PFSK-1 (cell line): ENCODE data around the gene OAF.

Source experiments
- FOXP2 ChIP-seq: optimal IDR thresholded peaks from 2 replicates; pipeline ENCODE3; 2011; ENCODE audit warnings: borderline replicate concordance, control low read depth, inconsistent platforms; ENCODE audit not compliant: insufficient read depth; ENCODE audit errors: extremely low read length, extremely low read depth
- POLR2AphosphoS5 ChIP-seq: IDR thresholded peaks from 2 replicates; pipeline ENCODE4 v1.6.1; 2012; ENCODE audit warnings: low read depth, mild to moderate bottlenecking, control low read depth, low read length, moderate library complexity
- SIN3A ChIP-seq: IDR thresholded peaks from 2 replicates; pipeline ENCODE4 v1.6.1; 2012; ENCODE audit warnings: mild to moderate bottlenecking, low read length, moderate library complexity, borderline replicate concordance; ENCODE audit not compliant: insufficient read depth
- TAF1 ChIP-seq: IDR thresholded peaks from 2 replicates; pipeline ENCODE4 v1.6.1; 2012; ENCODE audit warnings: low read length, control low read depth, borderline replicate concordance; ENCODE audit not compliant: insufficient read depth
- TF ChIP-seq, protein P1 (sequence below), 2 experiments: IDR thresholded peaks; 2 replicates each; pipeline versions ENCODE4 v1.6.1 to v1.8.0; 2011 to 2012; ENCODE audit warnings: low read depth in 2 of 2, low read length in 2 of 2, control low read depth in 1 of 2, inconsistent platforms in 1 of 2, mild to moderate bottlenecking in 1 of 2, moderate library complexity in 1 of 2; ENCODE audit not compliant: insufficient read depth in 1 of 2

OAF gene

DNA sequence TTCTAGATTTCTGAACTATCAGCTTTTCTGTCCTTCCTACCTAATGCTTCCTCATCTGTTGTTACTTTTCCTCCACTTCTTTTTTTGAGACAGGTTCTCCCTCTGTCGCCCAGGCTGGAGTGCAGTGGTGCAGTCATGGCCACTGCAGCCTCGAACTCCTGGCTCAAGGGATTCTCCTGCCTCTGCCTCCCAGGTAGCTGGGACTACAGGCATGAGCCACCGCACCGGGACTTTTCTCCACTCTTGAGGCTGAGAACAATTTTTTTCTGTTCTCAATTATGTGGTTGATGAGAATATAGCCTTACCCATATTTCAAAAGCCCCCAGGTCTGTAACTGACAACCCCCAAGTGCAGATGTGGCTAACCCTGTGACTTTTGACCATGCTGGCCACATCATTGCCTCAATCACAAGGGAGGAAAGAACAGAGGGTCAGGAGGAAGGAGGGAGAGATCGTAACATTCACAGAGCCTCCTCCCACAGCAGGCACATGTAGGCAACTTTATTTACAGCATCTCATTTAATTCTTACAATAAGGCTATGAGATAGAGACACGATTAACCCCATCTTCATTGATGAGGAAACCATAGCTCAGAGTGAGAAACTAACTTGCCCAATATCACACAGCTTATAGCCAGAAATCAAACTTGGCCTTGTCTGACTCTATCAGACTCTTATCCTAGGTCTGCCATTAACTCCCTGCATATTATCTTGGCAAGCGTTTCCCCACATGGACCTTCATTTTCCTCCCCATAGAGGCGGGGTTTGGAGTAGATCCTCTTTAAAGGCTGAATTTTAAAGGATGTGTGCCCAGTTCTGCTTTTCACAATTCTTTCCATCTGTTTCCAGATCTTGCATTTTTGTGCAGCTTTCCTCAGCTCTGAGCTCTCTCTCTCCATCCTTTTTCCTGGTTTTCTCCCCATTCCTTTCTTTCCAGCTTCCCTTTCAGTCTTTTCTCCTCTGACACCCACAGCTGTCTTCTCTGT lies 38.7 kb downstream of the OAF start:
- TF ChIP-seq, protein P1, sequence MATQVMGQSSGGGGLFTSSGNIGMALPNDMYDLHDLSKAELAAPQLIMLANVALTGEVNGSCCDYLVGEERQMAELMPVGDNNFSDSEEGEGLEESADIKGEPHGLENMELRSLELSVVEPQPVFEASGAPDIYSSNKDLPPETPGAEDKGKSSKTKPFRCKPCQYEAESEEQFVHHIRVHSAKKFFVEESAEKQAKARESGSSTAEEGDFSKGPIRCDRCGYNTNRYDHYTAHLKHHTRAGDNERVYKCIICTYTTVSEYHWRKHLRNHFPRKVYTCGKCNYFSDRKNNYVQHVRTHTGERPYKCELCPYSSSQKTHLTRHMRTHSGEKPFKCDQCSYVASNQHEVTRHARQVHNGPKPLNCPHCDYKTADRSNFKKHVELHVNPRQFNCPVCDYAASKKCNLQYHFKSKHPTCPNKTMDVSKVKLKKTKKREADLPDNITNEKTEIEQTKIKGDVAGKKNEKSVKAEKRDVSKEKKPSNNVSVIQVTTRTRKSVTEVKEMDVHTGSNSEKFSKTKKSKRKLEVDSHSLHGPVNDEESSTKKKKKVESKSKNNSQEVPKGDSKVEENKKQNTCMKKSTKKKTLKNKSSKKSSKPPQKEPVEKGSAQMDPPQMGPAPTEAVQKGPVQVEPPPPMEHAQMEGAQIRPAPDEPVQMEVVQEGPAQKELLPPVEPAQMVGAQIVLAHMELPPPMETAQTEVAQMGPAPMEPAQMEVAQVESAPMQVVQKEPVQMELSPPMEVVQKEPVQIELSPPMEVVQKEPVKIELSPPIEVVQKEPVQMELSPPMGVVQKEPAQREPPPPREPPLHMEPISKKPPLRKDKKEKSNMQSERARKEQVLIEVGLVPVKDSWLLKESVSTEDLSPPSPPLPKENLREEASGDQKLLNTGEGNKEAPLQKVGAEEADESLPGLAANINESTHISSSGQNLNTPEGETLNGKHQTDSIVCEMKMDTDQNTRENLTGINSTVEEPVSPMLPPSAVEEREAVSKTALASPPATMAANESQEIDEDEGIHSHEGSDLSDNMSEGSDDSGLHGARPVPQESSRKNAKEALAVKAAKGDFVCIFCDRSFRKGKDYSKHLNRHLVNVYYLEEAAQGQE (IDR thresholded peaks at IDR 0.05; ENCODE audit: insufficient read depth in 1 of 2, low read depth in 2 of 2, low read length in 2 of 2): no peak
- no peak for TF ChIP-seq SIN3A
- no peak for TF ChIP-seq FOXP2

DNA sequence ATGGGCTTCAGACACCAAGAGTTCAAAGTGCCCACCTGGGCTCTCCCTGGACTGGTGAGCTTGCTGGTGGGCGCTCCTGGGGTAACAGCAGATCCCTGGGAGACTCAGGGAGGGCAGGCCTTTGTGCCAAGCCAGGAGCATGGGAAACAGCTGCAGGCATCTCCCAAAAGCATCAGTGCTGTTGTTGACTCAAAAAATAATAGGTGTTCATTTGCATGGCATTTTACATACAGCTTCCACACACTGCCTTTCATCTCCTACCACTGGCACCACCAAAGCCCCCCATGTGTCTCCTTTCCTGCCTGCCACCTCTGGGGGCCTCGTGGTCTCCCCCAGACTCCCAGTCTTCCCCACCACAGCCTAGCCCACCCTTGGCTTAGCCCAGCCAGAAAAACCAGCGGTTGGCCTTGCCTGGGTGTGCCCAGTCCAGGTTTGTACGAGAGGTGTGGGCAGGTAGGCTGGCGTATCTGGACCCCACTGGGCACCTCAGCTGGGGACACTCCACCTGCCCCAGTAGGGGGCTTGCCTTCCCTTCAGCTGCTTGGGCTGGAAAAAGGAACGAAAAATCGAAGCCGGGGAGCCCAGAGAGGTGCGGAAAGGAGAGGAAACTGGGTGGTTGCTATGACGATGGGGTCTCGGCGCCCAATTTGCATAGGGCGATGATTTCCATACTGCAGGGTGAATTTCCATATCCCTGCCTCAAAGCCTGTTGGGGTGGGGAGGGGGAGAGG lies 44.1 kb downstream of the OAF start:
- TF ChIP-seq POLR2AphosphoS5 (no peak), TAF1 (no peak), SIN3A (no peak), FOXP2 (no peak)
- TF ChIP-seq, protein P1 (IDR thresholded peaks at IDR 0.05; ENCODE audit: insufficient read depth in 1 of 2, low read depth in 2 of 2, low read length in 2 of 2): no peak

DNA sequence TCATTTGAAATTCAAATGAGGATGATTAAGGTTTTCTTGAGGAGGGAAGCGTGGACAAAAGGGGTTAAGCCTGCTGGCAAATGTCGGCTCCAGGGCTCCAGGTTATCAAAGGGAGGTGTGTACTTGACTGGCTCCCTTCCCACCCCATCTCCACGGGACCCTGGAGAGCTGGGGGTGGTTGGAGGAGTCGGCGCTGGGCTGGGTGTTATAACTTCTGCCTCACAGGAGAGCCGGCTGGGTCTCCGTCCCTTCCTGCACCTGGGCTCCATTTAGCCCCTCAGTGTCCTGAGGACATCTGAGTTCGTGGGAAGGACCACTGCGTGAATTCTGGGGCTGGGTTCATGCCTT lies 44.7 kb downstream of the OAF start:
- no peak for TF ChIP-seq TAF1
- no peak for TF ChIP-seq SIN3A
- TF ChIP-seq, protein P1 (IDR thresholded peaks at IDR 0.05; ENCODE audit: insufficient read depth in 1 of 2, low read depth in 2 of 2, low read length in 2 of 2): no peak
- TF ChIP-seq FOXP2: no peak
- TF ChIP-seq POLR2AphosphoS5: no peak

DNA sequence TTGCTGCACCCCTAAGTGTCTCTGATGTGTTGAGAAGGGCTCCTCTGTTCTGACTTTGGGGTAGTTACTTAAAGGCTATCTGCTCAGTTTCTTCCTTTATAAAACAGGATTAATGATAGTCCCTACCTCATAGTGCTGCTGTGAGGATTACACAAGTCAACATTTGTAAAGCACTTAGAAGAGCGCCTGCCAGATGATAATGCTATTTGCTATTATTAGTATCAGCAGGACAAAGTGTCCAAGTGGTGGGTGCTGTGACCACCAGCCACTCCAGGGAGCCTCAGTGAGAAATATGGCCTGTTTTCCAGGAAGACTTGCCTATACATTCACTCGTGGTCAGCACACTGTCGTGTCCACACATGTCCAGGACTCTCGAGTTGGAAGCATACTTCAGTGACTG lies 45.3 kb downstream of the OAF start:
- TF ChIP-seq POLR2AphosphoS5 (no peak), FOXP2 (no peak), TAF1 (no peak), SIN3A (no peak)
- TF ChIP-seq, protein P1 (IDR thresholded peaks at IDR 0.05; ENCODE audit: insufficient read depth in 1 of 2, low read depth in 2 of 2, low read length in 2 of 2): no peak
